A673 (cell line): ENCODE results near the gene TBC1D22A.

Source experiments
- EZH2 ChIP-seq: fragments of 200-600 bp; sonication (generic); IDR thresholded peaks from 2 replicates; pipeline ENCODE4 v1.6.1; 2017; ENCODE audit warnings: borderline replicate concordance, low read depth, mild to moderate bottlenecking, mixed read lengths, antibody characterized with exemption, low read length; ENCODE audit not compliant: poor library complexity, severe bottlenecking
- TF ChIP-seq, protein P1 (sequence below): fragments of 300-800, 200-600 bp; sonication (generic); conservative IDR thresholded peaks from 2 replicates; pipeline ENCODE4 v1.5.1; 2017; ENCODE audit warnings: low read depth, mild to moderate bottlenecking, antibody characterized with exemption, low read length, moderate library complexity, mixed read lengths

- TF ChIP-seq, protein P1, sequence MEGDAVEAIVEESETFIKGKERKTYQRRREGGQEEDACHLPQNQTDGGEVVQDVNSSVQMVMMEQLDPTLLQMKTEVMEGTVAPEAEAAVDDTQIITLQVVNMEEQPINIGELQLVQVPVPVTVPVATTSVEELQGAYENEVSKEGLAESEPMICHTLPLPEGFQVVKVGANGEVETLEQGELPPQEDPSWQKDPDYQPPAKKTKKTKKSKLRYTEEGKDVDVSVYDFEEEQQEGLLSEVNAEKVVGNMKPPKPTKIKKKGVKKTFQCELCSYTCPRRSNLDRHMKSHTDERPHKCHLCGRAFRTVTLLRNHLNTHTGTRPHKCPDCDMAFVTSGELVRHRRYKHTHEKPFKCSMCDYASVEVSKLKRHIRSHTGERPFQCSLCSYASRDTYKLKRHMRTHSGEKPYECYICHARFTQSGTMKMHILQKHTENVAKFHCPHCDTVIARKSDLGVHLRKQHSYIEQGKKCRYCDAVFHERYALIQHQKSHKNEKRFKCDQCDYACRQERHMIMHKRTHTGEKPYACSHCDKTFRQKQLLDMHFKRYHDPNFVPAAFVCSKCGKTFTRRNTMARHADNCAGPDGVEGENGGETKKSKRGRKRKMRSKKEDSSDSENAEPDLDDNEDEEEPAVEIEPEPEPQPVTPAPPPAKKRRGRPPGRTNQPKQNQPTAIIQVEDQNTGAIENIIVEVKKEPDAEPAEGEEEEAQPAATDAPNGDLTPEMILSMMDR = no peak
- TF ChIP-seq EZH2 = no peak
These were observed 192.3 kb downstream of the TBC1D22A start for GRCh38 chr22:46954781-46955180.
